A549 (cell line): ENCODE data around the gene ARHGEF26. TPM values are rescaled to one million over a fixed set of nuclear protein-coding genes. Genes with fewer than 3 reads are reported as not detected.

Experiments used
- ATAC-seq, 2 experiments: fragments of 200-7000 bp in 1 of 2; fragments of >200 bp in 1 of 2; cut with Nextera tagmentation in 1 of 2; cut with Tn5 transposase in 1 of 2; 3 replicates each; pipeline versions ENCODE4 v1.8.0 to v1.9.1; 2018 to 2020; ENCODE audit warnings: mild to moderate bottlenecking in 1 of 2, moderate library complexity in 1 of 2
- CTCF ChIA-PET: fragments of 300-600 bp; sonication (Branson Sonifier 250); formaldehyde crosslinking; extraction: SDS; loops from one replicate; lab custom pipeline; 2021; ENCODE audit warnings: antibody characterized with exemption, inconsistent platforms; lab: Yijun Ruan, JAX
- POLR2A ChIA-PET: fragments of 350-600 bp; formaldehyde crosslinking; extraction: SDS; loops from one replicate; lab custom pipeline; 2021; ENCODE audit warnings: antibody characterized with exemption, inconsistent platforms; lab: Yijun Ruan, JAX
- DNase-seq, 2 experiments: peaks; one replicate each; pipeline versions ENCODE4 v3.0.0 to v3.0.0-alpha.2; 2011 to 2016; ENCODE audit warnings: low read depth in 1 of 2, low spot score in 1 of 2
- FAIRE-seq: peaks from 2 replicates; lab custom pipeline; 2011; peaks lifted over from hg19 to GRCh38; lab: Jason Lieb, UNC
- H3K27ac ChIP-seq, 2 experiments: fragments of >200 bp; sonication (Bioruptor Twin); formaldehyde crosslinking; 3 replicates each; pipeline ENCODE4 v1.5.1; 2016 to 2017
- H3K4me1 ChIP-seq: fragments of >200 bp; sonication (Bioruptor Twin); formaldehyde crosslinking; 3 replicates; pipeline ENCODE4 v1.6.1; 2016
- H3K4me2 ChIP-seq: fragments of >200 bp; sonication (Bioruptor Twin); formaldehyde crosslinking; 3 replicates; pipeline ENCODE4 v1.6.1; 2016
- H3K4me3 ChIP-seq: fragments of >200 bp; sonication (Bioruptor Twin); formaldehyde crosslinking; 3 replicates; pipeline ENCODE4 v1.5.1; 2016
- H3K9me3 ChIP-seq: fragments of >200 bp; sonication (Bioruptor Twin); formaldehyde crosslinking; 3 replicates; pipeline ENCODE4 v1.6.1; 2016
- ATOH8 ChIP-seq: fragments of 250-450 bp; sonication (Bioruptor Pico); IDR thresholded peaks from 2 replicates; pipeline ENCODE4 v1.5.0; 2020; ENCODE audit warnings: low read depth, mild to moderate bottlenecking, moderate library complexity
- BHLHE40 ChIP-seq: IDR thresholded peaks from 2 replicates; pipeline ENCODE4 v1.6.1; 2012; ENCODE audit warnings: low read depth, low read length, inconsistent platforms
- E2F6 ChIP-seq: IDR thresholded peaks from 2 replicates; pipeline ENCODE4 v1.6.1; 2012; ENCODE audit warnings: low read depth, borderline replicate concordance
- EHMT2 ChIP-seq: fragments of 200-600 bp; sonication (generic); IDR thresholded peaks from 2 replicates; pipeline ENCODE4 v1.6.1; 2016; ENCODE audit warnings: antibody characterized with exemption, low read depth, mild to moderate bottlenecking, moderate library complexity
- ELK1 ChIP-seq: fragments of 150-350 bp; IDR thresholded peaks from 2 replicates; pipeline ENCODE4 v1.6.1; 2014; ENCODE audit warnings: low read depth, mild to moderate bottlenecking, low read length
- FOSL2 ChIP-seq, 2 experiments: fragments of 450-650 bp in 1 of 2; fragments of >200 bp in 1 of 2; sonication (Bioruptor Twin) in 1 of 2; formaldehyde crosslinking; IDR thresholded peaks; 2 replicates each; pipeline versions ENCODE4 v1.5.0 to v1.6.1; 2016 to 2020; ENCODE audit warnings: mild to moderate bottlenecking in 1 of 2, moderate library complexity in 1 of 2
- GATA3 ChIP-seq: IDR thresholded peaks from 2 replicates; pipeline ENCODE4 v1.6.1; 2012; ENCODE audit warnings: borderline replicate concordance
- HDAC2 ChIP-seq: fragments of 200-600 bp; sonication (generic); IDR thresholded peaks from 2 replicates; pipeline ENCODE4 v1.6.1; 2016
- HES2 ChIP-seq: fragments of >200 bp; sonication (Bioruptor Twin); formaldehyde crosslinking; IDR thresholded peaks from 2 replicates; pipeline ENCODE4 v1.6.1; 2016
- HEYL ChIP-seq: fragments of 250-450 bp; sonication (Bioruptor Pico); IDR thresholded peaks from 2 replicates; pipeline ENCODE4 v1.8.0; 2021; ENCODE audit warnings: mild to moderate bottlenecking, moderate library complexity
- HMGXB4 ChIP-seq: fragments of 250-450 bp; sonication (Bioruptor Pico); IDR thresholded peaks from 2 replicates; pipeline ENCODE4 v1.5.0; 2021; ENCODE audit warnings: mild to moderate bottlenecking, moderate library complexity, borderline replicate concordance
- HOXB13 ChIP-seq: fragments of 250-450 bp; sonication (Bioruptor Pico); IDR thresholded peaks from 2 replicates; pipeline ENCODE4 v1.5.0; 2020; ENCODE audit warnings: low read depth, mild to moderate bottlenecking, moderate library complexity
- HOXB5 ChIP-seq: fragments of 250-450 bp; sonication (Bioruptor Pico); IDR thresholded peaks from 2 replicates; pipeline ENCODE4 v1.5.0; 2020; ENCODE audit warnings: mild to moderate bottlenecking, moderate library complexity
- JUNB ChIP-seq: fragments of >200 bp; sonication (Bioruptor Twin); formaldehyde crosslinking; IDR thresholded peaks from 2 replicates; pipeline ENCODE4 v1.6.1; 2016
- KDM1A ChIP-seq: fragments of 200-600 bp; sonication (generic); IDR thresholded peaks from 2 replicates; pipeline ENCODE4 v1.6.1; 2016; ENCODE audit warnings: low read depth, mild to moderate bottlenecking
- MAZ ChIP-seq: fragments of 150-350 bp; IDR thresholded peaks from 2 replicates; pipeline ENCODE4 v1.6.1; 2014; ENCODE audit warnings: antibody characterized with exemption, low read depth, low read length, borderline replicate concordance
- PBX3 ChIP-seq: IDR thresholded peaks from 2 replicates; pipeline ENCODE4 v1.6.1; 2012
- POLR2A ChIP-seq: IDR thresholded peaks from 2 replicates; pipeline ENCODE4 v1.6.1; 2012; ENCODE audit warnings: mild to moderate bottlenecking, low read length
- RAD21 ChIP-seq, 2 experiments: fragments of >200 bp in 1 of 2; sonication (Bioruptor Twin) in 1 of 2; formaldehyde crosslinking in 1 of 2; IDR thresholded peaks in 1 of 2; conservative IDR thresholded peaks in 1 of 2; 2 replicates in 1 of 2; 3 replicates in 1 of 2; pipeline ENCODE4 v1.6.1; 2012 to 2018; ENCODE audit warnings: inconsistent platforms in 1 of 2
- RARB ChIP-seq: fragments of 250-450 bp; sonication (Bioruptor Pico); IDR thresholded peaks from 2 replicates; pipeline ENCODE4 v1.8.0; 2021; ENCODE audit warnings: mild to moderate bottlenecking, moderate library complexity
- RCOR1 ChIP-seq: fragments of 150-350 bp; IDR thresholded peaks from 2 replicates; pipeline ENCODE4 v1.6.1; 2014; ENCODE audit warnings: antibody characterized with exemption, low read length, low read depth
- RFX5 ChIP-seq: fragments of 450-650 bp; IDR thresholded peaks from 2 replicates; pipeline ENCODE4 v1.7.1; 2014; ENCODE audit warnings: antibody characterized with exemption, mild to moderate bottlenecking, moderate library complexity
- SMC3 ChIP-seq: fragments of >200 bp; sonication (Bioruptor Twin); formaldehyde crosslinking; IDR thresholded peaks from 3 replicates; pipeline ENCODE4 v1.6.1; 2018; ENCODE audit warnings: inconsistent platforms
- TP53 ChIP-seq: fragments of 250-450 bp; sonication (Bioruptor Pico); IDR thresholded peaks from 2 replicates; pipeline ENCODE4 v1.5.0; 2021; ENCODE audit warnings: mild to moderate bottlenecking, moderate library complexity
- ZFP36 ChIP-seq: fragments of 450-650 bp; IDR thresholded peaks from 2 replicates; pipeline ENCODE4 v1.6.1; 2014; ENCODE audit warnings: borderline replicate concordance; ENCODE audit not compliant: partially characterized antibody
- WGBS: methylation state at CpG from one replicate; pipeline ENCODE4 v1.1.6; 2017; ENCODE audit errors: missing lambda C conversion rate; 5-methylcytosine and 5-hydroxymethylcytosine counted together
- polyA plus RNA-seq, 4 experiments: library from polyadenylated mRNA; depleted of rRNA in 3 of 4; stranded (reverse); fragments of >200 nt; fragmentation: RNase III in 1 of 4; extraction: RNeasy Plus Mini Kit Qiagen cat#74134 plus additional on column Dnase treatment in 1 of 4; gene quantifications; 2 replicates in 3 of 4; 3 replicates in 1 of 4; pipeline ENCODE4 v1.2.3, GENCODE V29; 2011 to 2017

ARHGEF26 gene
- polyA plus RNA-seq, 2 of the 4 experiments (the other 2 are of a cell fraction) = 2.9 to 5.8 TPM

GRCh38 chr3:154236331-154236730, 115.1 kb downstream of the ARHGEF26 start:
- CTCF ChIA-PET = no interaction called here
- H3K27ac ChIP-seq = no peak overlapping the region
- FAIRE-seq = no peak
- TF ChIP-seq FOSL2 (IDR thresholded peaks at IDR 0.05) (no peak), FOSL2 (CRISPR knock-in tag; IDR thresholded peaks at IDR 0.05) (no peak), RCOR1 (no peak), ELK1 (no peak), HDAC2 (no peak), TP53 (CRISPR knock-in tag) (no peak)
- H3K4me2 ChIP-seq = no peak overlapping the region
- H3K4me3 ChIP-seq = no peak overlapping the region
- no peak for ATAC-seq
- 79% methylated on average over 3 of the region's 3 CpGs for WGBS
- POLR2A ChIA-PET = no interaction called here
- no peaks in the 10 kb centered on the region for H3K9me3 ChIP-seq
- no peak for DNase-seq
- no peaks in the 10 kb centered on the region for H3K4me1 ChIP-seq

- Histone ChIP-seq H3K4me1 (peaks cover 19% of the 10 kb centered on the region), H3K9me3 (no peaks in the 10 kb centered on the region), H3K4me3 (no peak overlapping the region), H3K4me2 (no peak overlapping the region), H3K27ac (no peak overlapping the region)
- POLR2A ChIA-PET = no interaction called here
- WGBS = 91% methylated on average over 6 of the region's 6 CpGs
- TF ChIP-seq HEYL = no peak
- TF ChIP-seq BHLHE40 = no peak
- TF ChIP-seq MAZ = no peak
- no peak for TF ChIP-seq SMC3
- DNase-seq (no peak), ATAC-seq (no peak), FAIRE-seq (no peak)
- CTCF ChIA-PET = interaction anchor here (3.1 kb wide), 1 partner anchor 13 kb away, joined by 15 read pairs; no protein-coding TSS in a partner anchor
These were observed 119.0 kb downstream of the ARHGEF26 start for GRCh38 chr3:154240235-154240634.

- no peak overlapping the region for H3K4me2 ChIP-seq
- POLR2A ChIA-PET = no interaction called here
- 89% methylated on average over 5 of the region's 5 CpGs for WGBS
- TF ChIP-seq ATOH8 (CRISPR knock-in tag) = no peak
- no peak for TF ChIP-seq RAD21 (conservative IDR thresholded peaks at IDR 0.05 in 1 of 2, IDR thresholded peaks at IDR 0.05 in 1 of 2)
- no peak for TF ChIP-seq HOXB13 (CRISPR knock-in tag)
- no peak for TF ChIP-seq KDM1A
- no peak for TF ChIP-seq HOXB5 (CRISPR knock-in tag)
- TF ChIP-seq HDAC2 = no peak
- no peak for TF ChIP-seq POLR2A
- no peak for TF ChIP-seq GATA3
- TF ChIP-seq HMGXB4 = no peak
- TF ChIP-seq SMC3 = no peak
- no peak for TF ChIP-seq RARB (CRISPR knock-in tag)
- no peak for TF ChIP-seq ZFP36
- TF ChIP-seq EHMT2 = no peak
- no peak for TF ChIP-seq HES2
- no peak for TF ChIP-seq E2F6
- no peak for TF ChIP-seq JUNB
- TF ChIP-seq BHLHE40 = no peak
- TF ChIP-seq PBX3 = no peak
- no peak for TF ChIP-seq RFX5
- TF ChIP-seq, all 56 proteins: peak for 0
- H3K4me3 ChIP-seq = no peak overlapping the region
- no peak for FAIRE-seq
- no peak overlapping the region for H3K27ac ChIP-seq
- no peaks in the 10 kb centered on the region for H3K9me3 ChIP-seq
- CTCF ChIA-PET = interaction anchor here (3.1 kb wide), 1 partner anchor 12 kb away, joined by 15 read pairs; no protein-coding TSS in a partner anchor
- DNase-seq = no peak
- H3K4me1 ChIP-seq = peaks cover 19% of the 10 kb centered on the region
- no peak for ATAC-seq
These were observed 120.3 kb downstream of the ARHGEF26 start for GRCh38 chr3:154241496-154241895.
